CD4-positive, alpha-beta T cell treated with Interleukin-17A for 1 hour (primary cell): Measurements from ENCODE around the gene DLEC1.
A peak's percentile ranks its signal among the peaks of the same experiment; 100 is the strongest.
"Not testable (repeated sequence)": the region's sequence is repeated elsewhere in the genome, so short reads cannot be mapped to it uniquely, and the experiment has no call there.

Source experiments
- DNase-seq: peaks from one replicate; pipeline ENCODE4 v3.0.0-alpha.2; 2020

DLEC1 gene

DNA sequence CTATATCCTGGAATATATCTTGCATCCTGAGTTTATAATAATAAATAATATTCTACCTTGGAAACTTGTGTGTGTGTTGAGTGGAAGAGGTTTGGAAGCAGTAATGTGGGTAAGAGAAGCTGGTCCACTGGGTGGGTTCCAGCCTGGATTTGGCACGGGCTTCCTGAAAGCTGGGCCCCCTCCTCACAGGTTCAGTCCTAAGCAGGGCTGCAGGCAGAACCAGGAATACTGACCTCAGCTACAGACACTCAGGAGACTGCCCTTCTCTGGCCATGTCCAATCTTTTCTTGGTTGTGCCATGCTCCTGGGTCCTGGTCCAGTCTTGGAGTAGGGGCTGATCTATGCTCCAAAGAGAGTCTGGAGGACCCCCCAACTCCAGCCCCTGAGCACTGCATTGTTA lies 104.0 kb downstream of the DLEC1 start:
- DNase-seq: no peak

DNA sequence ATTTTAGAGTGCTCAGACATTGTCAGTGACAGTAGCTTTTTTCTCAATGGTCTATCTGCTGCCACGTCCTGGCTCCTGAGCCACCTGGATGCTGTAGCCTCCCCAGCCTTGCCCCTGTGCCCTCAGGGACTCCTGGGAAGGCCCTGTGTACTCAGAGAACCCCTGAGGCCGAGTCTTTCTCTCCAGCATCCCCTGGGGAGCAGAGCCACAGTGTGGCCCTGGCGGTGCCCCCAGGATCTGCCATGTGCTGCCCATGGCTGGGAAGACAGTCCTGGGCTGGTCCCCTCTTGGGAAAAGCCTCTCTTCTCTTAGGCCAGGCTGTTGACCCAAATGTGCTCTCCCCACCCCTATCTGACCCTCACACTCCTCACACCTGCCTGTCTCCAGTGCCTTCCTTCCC lies 104.5 kb downstream of the DLEC1 start:
- no peak for DNase-seq

- DNase-seq: no peak
Measured at GRCh38 chr3:38146504-38146903, 107.5 kb downstream of the DLEC1 start.

DNA sequence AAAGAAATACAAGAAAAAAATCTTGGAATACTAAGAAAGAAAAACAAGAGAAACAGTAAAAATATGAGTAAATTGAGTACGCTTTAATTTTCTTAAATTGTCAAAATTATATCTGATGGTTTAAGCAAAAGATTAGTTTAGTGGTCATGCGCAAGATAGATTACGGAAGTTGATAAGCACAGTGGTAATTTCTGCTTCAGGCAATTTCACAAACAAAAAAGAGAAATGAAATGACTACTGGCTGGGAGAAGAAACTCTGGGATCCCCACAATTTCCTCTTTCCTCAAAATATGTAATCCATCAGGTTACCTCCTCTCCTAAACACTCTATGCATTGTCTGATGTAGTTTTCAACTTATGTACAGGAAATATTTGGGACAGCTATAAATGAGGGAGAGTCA lies 108.4 kb downstream of the DLEC1 start:
- no peak for DNase-seq

DNA sequence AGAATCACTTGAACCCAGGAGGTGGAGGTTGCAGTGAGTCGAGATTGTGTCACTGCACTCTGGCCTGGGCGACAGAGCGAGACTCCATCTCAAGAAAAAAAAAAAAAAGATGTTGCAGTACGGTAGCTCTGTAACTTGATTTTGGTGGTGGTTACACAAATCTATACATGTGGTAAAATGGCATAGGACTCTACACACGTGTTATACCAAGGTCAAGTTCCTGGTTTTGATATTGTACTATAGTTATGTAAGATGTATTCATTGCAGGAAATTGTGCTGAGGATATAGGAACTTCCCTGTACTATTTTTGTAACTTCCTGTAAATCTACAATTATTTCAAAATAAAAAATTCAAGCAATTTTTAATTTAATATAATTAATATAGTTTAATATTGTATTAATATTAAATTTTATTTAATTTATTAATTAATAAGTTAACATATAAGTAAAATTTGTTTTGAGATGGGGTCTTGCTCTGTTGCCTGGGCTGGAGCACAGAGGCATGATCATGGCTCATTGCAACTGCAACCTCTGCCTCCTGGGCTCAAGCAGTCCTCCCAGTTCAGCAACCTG lies 109.4 kb downstream of the DLEC1 start:
- no peak for DNase-seq

DNA sequence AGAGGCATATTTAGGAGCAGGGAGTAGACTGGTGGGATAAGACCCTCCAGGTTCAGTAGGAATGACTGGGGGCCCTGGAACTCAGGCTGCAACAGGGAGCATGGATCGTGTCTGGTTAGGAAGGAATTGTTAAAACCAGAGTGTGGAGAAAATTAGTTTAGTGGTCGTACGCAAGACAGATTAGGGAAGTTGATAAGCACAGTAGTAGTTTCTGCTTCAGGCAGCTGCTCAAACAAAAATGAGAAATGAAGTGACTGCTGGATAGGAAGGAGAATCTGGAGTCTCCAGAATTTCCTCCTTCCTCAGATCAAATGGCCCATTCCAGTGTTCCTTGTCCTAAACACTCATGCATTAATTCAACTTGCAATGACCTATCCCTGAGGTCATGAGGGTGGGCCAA lies 110.7 kb downstream of the DLEC1 start:
- no peak for DNase-seq

DNA sequence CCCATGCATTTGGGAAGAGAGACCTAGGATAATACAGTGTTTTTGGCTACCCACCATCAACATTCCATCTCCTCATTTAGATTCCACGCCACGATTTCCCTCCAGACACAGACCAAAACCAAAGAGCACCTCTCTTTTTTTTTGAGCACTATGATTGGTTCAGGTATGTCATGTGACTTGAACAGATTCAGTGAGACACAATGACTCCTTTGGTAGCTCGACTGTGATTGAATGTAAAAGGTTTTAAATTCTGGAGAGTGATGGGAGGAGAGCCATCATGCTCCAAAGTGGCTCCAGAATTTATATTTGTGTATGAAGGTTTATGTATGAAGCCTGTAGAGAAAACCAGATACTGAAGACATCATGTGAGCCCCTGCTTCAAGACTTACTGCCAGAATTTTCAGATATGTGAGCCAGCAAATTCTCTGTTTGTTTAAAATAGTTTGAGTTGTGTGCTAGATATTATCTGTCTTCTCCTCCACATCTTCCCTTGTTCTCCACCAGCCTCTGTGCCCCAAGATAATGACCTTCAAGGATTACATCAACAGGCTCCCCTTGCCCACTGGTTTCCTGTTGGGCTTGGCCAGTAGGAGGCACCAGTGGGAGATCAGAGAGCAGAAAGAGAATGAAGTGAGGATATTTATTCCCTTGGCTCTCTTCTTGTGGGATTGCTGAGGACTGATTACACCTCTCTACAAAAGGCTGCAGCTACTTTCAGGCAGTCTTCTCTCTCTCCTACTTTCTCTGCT lies 111.9 kb downstream of the DLEC1 start:
- no peak for DNase-seq

DNA sequence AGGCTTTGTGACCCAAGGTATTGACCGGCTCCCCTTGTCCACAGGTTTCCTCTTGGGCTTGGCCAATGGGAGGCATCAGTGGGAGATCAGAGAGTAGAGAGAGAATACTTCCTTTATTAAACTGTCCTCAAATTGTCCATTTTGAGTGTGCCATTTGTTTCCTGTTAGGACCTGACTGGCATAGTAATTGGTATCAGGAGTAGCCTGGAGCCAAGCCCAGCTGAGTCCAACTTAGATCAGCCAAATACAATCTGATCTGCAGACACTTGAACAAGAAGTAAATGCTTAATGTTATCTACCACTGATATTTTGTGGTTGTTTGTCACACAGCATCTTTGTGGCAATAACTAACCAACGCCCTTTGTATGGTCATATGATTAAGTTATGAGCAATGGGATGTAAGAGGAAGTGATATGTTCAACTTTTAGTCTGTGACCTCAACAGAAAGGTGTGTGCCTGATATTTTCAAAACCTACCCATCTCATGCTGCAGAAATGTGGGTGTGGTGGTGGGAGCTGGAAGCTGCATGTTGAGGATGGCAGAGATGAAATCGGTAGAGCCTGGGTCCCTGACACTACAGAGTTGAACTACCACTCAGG lies 112.8 kb downstream of the DLEC1 start:
- DNase-seq: peak; percentile 64

DNA sequence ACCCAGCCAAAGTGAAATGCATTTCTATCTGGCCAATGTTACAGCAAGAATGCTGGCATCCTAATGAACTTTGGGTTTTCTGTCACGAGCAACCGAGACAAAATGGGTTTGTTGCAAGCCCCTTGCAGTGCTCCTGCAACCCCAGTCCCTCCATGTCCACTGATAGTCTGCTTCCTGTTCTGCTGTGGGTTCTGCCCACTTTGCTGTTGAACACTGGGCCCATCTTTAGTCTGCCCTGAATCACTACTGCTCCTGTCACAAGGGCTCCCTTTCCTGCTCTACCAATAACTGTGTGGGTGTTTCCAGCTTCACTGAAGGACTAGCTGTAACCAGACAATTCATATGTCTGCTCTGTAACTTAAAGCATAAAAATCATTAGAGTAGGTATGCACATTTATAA lies 113.6 kb downstream of the DLEC1 start:
- DNase-seq: no peak

DNA sequence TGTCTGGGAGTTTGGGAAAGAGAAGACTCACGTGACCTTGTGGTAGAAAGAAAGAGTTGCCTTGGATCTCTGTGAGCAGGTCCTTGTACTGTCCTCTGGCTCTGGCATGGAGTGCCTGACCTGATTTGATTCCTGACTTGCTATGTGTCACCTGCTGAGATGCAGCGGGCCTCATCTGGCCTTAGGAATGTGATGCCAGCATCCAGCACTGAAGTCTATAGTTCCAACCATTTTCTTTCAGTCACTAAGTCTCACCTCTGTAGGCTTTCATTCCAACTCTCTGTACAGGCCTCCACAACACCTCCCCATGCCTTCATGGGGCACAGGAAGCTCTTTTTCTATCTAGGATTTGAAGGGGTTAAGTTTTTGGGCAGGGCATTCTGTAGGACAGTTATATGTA lies 114.2 kb downstream of the DLEC1 start:
- DNase-seq: no peak

- DNase-seq: no peak
Measured at GRCh38 chr3:38154033-38154494, 115.1 kb downstream of the DLEC1 start.

- no peak for DNase-seq
Measured at GRCh38 chr3:38154625-38155255, 115.7 kb downstream of the DLEC1 start.

- DNase-seq: no peak
Measured at GRCh38 chr3:38155825-38156224, 116.8 kb downstream of the DLEC1 start.

DNA sequence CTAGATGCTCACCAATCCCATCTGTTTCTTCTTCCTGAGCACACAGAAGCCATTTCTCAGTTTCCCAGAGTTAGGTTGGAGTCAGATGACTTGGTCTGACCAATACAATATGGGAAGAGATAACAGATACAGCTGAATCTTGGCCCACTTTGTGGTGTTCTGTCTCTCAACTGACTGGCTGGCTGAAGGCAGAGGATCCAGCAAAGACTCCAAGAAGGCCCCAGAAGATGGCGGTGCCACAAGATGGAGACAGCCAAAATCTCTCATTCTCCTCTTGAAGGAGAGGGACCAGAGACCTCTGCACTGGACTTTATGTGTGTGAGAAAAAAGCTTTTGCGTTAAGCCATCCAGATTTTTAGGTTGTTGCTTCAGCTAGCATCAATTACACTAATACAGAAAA lies 118.1 kb downstream of the DLEC1 start:
- DNase-seq: no peak

DNA sequence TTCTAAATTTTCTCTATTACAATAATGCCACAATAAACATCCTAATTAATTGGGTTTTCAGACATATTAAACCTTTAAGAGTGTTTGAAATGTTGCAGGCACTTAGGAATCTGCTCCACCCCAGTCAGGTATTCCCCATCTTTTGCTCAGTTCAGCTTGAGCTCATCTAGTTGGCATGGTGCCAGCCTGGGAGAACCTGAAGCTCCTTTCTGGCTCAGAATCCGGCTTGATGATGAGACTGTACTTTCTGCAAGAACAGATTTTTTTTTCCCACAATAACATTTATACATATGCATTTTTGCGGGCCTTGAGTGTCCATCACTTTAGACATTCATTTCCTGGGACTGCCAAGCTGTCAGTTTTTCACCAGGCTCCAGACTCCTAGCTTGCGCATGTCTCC lies 118.6 kb downstream of the DLEC1 start:
- DNase-seq: no peak

DNA sequence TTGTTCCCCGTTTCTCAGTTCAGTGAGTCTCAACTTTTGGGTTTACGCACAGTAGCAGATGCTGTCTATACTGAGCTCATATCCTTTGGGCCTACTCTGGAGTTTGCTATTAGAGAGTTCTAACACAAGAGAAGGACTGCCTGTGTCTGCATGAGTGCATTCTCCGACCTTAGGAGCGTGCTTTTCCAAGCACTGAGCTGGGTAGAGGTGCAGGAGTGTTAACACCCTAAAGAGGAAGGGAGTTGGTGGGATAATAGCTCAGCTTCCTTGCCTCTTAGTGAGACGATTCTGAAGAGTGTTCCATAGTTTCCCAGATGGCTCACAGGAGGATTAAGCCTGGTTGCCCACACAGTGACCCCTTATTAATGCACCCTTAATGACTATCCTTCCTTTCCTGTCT lies 119.5 kb downstream of the DLEC1 start:
- no peak for DNase-seq

- DNase-seq: not testable (repeated sequence)
Measured at GRCh38 chr3:38160704-38161103, 121.7 kb downstream of the DLEC1 start.

DNA sequence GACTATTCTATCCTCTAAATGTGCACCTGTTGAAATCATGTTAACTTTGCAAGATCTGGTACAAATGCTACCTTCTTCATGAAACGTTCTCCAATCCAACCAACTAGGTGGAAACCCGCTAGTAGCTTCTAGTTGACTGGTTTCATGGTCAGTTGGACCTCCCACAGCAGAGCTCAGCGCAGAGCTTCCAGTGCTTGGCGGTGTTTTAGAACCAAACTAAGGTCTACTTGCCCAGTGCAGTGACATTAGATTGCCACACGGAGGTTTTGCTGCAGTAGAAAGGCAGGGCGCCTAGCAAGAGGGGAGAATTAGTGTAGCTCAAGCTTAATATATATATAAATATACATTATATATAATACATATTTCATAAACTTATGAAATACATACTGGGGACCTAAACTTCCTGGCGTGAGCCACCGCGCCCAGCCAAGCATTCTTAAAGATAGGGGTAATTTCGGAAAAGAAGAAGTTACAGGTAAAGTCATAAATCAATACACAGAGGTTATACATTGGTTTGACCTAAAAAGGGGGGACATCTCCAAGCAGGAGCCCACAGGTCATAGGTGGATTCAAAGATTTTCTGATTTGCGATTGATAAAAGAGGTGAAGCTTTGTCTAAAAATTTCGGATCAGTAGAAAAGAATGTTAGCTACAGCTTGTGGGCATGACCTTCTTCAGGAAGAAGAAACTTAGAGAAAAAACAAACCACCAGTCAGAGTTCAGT lies 124.3 kb downstream of the DLEC1 start:
- DNase-seq: peak; percentile 45

DNA sequence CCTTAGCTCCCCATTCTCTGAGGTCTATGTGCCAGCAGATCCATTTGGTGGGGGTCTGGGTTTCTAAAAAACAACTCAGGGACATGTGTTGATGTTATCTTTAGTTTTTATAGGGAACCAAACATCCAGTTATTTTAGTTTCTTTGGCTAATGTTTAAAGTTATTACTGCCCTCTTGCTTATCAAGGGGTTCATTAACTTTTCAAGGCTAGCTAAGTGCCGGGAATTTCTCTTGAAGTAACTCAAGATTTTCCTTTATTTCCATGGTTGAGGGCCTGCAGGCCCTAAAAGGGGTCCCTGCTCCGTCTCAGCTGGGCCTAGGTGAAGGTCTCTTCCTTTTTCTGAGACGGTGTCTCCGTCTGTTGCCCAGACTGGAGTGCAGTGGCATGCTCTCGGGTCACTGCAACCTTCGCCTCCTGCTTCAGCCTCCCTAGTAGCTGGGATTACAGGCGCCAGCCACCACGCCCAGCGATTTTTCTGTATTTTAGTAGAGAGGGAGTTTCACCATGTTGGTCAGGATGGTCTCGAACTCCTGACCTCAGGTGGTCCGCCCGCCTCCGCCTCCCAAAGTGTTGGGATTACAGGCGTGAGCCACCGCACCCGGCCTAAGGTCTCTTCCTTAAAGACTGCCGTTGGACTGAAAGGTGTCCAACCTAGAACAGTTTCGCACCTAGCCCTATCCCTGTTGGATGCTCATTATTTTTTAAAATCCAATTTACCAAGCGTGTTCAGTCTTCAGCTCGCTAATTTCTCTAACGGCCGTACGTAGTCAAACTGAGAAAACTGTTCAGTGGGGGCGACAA lies 125.0 kb downstream of the DLEC1 start:
- no peak for DNase-seq

DNA sequence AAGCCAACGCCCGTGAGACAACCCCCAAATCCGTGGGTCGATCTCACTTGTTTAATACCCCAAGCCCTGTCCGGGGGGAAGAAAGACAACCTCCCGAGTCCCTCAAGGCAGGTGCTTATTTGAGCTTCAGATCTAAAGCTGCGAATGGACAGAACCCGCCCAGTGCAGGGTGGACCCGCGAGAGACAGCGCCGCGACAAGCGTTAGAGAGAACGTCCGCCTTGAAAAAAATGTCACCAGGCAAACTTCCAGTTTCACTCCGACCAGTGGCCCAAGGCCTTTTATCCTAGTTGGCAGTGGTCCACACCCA lies 125.6 kb downstream of the DLEC1 start:
- no peak for DNase-seq

- DNase-seq: peak; percentile 99
Measured at GRCh38 chr3:38164952-38165721, 126.1 kb downstream of the DLEC1 start, which contains the start of gene OXSR1. Gene OXSR1, plus strand, starts transcription at chr3:38165537. Its CDS starts 340 bp downstream, at chr3:38165877.
